Measurements from ENCODE around the gene BRSK1.

GRCh38 chr19:55353803-55354697, 70.3 kb downstream of the BRSK1 start:
- no peak for TF ChIP-seq EZH2 (optimal IDR thresholded peaks at IDR 0.05; ENCODE audit: low read depth, low read length)
- TF ChIP-seq CTCF (IDR thresholded peaks at IDR 0.05; ENCODE audit: low read length) = no peak

Measured in MM.1S (cell line).